Measurements from ENCODE around the gene IKZF2.

IKZF2 gene

DNA sequence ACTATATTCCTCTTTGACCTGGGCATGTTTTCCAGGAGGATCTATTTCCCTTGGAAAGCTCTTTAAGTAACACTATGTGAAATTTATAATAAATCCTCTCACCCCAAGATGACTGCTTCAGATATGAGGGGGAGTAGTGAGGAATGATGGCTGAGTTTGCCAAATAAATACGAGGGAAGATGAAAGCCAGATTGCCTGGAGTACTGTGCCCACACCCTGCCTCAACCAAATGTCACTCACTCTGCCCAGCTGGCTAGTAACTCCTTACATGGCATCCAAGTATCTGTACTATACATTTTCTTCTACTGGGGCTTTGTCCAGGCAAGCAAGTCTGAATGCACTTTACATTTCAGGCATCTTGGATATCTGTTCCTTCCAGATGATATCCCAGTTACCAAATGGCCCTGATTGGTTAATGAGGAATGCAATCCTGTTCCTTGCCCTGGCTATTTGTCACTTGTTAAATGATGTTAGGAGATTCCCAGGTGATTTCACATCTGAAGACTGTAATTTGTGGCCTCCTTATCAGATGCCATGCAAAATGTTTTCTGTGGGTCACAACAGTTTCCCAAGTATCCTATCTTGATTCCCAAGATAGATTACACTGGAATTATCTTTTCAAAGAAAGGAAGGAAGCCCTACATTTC lies 191.8 kb downstream of the IKZF2 start:
- no peak overlapping the region for H3K4me3 ChIP-seq (ENCODE audit: low read depth, low read length)
- H3K27me3 ChIP-seq (ENCODE audit: insufficient read depth, low read length): no peaks in the 10 kb centered on the region
- peak overlapping the region; percentile 9 for H2AFZ ChIP-seq (ENCODE audit: low read length, unreplicated experiment)
- H3K79me2 ChIP-seq (ENCODE audit: control insufficient read depth, insufficient read depth, low read length, unreplicated experiment): no peaks in the 10 kb centered on the region
- H3K36me3 ChIP-seq (ENCODE audit: insufficient read depth, low read length): peaks cover 3% of the 10 kb centered on the region; the same call in 1 of the 2 replicates
- H3K4me1 ChIP-seq (ENCODE audit: control insufficient read depth, insufficient read depth, low read length, unreplicated experiment): peaks cover 10% of the 10 kb centered on the region
- no peak overlapping the region for H3K27ac ChIP-seq (ENCODE audit: low read depth, low read length)

DNA sequence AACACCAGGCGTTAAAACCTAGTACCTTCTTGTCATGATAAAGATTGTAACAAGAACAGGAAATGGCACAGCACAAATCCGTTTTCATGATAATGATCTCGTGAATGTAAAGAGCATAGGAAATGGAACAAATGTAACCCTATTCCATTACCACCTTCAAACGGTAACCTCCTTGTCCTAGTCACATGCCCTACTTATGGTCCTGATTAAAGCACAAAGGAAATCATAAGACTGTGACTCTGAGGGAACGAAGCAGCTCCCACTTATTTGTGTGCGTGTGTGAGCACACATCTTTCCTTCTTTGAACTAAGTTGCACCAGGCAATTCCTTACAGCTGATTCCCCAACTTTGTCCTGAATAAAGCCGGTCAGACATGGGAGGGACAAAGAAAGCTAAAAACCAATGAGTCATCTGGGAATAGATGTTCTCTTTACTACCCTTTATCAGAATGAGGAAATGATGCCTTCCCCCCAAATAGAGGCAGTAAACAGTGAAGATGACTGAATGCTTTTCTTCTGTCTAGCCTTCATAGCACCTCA lies 192.6 kb downstream of the IKZF2 start:
- Histone ChIP-seq H3K27me3 (ENCODE audit: insufficient read depth, low read length) (no peaks in the 10 kb centered on the region), H3K36me3 (ENCODE audit: insufficient read depth, low read length) (peaks cover 3% of the 10 kb centered on the region; the same call in 1 of the 2 replicates), H2AFZ (ENCODE audit: low read length, unreplicated experiment) (no peak overlapping the region), H3K4me1 (ENCODE audit: control insufficient read depth, insufficient read depth, low read length, unreplicated experiment) (peaks cover 10% of the 10 kb centered on the region), H3K79me2 (ENCODE audit: control insufficient read depth, insufficient read depth, low read length, unreplicated experiment) (no peaks in the 10 kb centered on the region), H3K27ac (ENCODE audit: low read depth, low read length) (no peak overlapping the region), H3K4me3 (ENCODE audit: low read depth, low read length) (no peak overlapping the region)

DNA sequence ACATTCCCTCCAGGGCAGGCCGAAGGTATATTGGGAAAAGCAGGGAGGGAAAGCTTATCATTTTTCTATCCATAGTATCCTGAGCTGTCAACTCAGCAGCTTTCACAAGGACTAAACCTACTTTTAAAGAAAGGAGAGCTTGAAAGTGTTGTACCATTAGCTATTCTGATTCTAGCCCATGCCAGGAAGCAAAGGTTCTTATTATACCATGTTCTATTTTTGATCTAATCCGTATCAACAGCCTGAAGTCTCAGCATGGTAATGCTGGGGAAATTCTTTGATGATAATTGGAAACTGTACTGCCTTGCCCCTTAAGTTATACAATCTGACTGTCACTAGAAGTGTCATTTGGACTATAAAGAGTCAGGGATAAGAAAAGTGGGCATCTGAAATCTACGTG lies 193.3 kb downstream of the IKZF2 start:
- no peak overlapping the region for H3K4me3 ChIP-seq (ENCODE audit: low read depth, low read length)
- H3K27ac ChIP-seq (ENCODE audit: low read depth, low read length): no peak overlapping the region
- H3K79me2 ChIP-seq (ENCODE audit: control insufficient read depth, insufficient read depth, low read length, unreplicated experiment): no peaks in the 10 kb centered on the region
- H2AFZ ChIP-seq (ENCODE audit: low read length, unreplicated experiment): no peak overlapping the region
- peaks cover 10% of the 10 kb centered on the region for H3K4me1 ChIP-seq (ENCODE audit: control insufficient read depth, insufficient read depth, low read length, unreplicated experiment)
- H3K36me3 ChIP-seq (ENCODE audit: insufficient read depth, low read length): peaks cover 3% of the 10 kb centered on the region; the same call in 1 of the 2 replicates
- H3K27me3 ChIP-seq (ENCODE audit: insufficient read depth, low read length): no peaks in the 10 kb centered on the region

DNA sequence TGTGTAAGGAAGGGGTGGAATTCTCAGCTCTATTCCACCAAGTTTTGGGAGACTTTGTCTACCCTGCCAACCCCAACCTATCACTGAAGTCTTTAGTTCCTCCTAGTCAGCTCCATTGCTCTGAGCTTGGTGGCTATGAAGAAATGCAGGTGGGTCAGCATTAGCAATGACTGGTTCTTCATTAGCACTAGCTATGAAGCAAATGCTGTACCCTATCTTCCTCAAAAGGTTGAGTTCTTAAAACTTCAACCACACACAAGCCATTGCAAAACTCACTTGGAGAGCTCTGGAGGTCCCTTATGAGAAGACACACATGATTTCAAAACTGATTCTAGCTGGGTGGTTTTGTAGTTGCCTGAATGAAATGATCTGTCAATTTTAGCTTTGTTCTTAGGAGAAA lies 193.8 kb downstream of the IKZF2 start:
- no peaks in the 10 kb centered on the region for H3K79me2 ChIP-seq (ENCODE audit: control insufficient read depth, insufficient read depth, low read length, unreplicated experiment)
- H2AFZ ChIP-seq (ENCODE audit: low read length, unreplicated experiment): no peak overlapping the region
- no peak overlapping the region for H3K27ac ChIP-seq (ENCODE audit: low read depth, low read length)
- H3K4me3 ChIP-seq (ENCODE audit: low read depth, low read length): no peak overlapping the region
- peaks cover 2% of the 10 kb centered on the region; the same call in 1 of the 2 replicates for H3K36me3 ChIP-seq (ENCODE audit: insufficient read depth, low read length)
- peaks cover 10% of the 10 kb centered on the region for H3K4me1 ChIP-seq (ENCODE audit: control insufficient read depth, insufficient read depth, low read length, unreplicated experiment)
- no peaks in the 10 kb centered on the region for H3K27me3 ChIP-seq (ENCODE audit: insufficient read depth, low read length)

DNA sequence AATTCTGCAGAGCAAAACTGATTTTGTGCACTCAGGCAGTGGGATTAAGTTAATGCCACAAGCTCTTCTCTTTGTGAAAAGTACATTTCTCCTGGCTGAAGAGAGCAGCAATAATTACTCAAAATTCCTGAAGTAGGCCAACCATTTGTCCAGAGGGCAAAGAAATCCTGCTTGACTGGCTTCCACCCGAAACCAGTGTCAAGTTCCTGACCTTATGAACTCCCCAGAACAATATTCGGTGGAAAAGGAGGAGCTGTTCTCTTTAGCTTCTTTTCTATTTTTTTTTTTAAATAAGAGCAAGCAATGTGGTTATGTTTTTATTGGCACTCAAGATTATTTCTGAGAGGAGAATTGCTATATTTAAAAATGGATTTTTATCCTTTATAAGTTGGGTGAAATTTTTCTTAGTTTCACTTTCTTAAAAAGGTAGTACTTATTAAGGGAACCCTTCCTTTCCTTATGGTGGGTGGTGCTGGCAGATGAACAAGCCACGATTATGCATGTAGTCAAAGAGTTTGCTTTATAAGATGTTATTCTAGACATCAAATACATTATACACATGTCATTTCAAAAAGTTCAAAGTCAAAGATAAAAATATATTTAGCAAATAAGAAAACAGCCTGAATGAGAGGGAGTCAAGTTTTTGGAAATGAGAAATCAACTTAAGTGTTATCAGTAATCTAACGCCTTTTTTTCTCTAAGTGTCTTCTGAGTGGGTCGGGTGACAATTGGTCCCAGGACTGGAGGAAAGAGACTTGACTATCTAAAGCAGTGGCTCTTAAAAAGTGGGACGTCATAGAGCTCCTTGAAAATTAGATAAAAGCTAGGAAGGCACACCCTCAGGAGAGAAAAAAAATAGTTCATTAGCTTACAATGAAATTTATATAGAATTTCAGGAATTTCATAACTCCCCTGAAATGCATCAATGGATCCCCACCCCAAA lies 194.5 kb downstream of the IKZF2 start:
- H3K79me2 ChIP-seq (ENCODE audit: control insufficient read depth, insufficient read depth, low read length, unreplicated experiment): no peaks in the 10 kb centered on the region
- H3K36me3 ChIP-seq (ENCODE audit: insufficient read depth, low read length): no peaks in the 10 kb centered on the region
- H3K27ac ChIP-seq (ENCODE audit: low read depth, low read length): no peak overlapping the region
- peak overlapping the region; percentile 47 for H2AFZ ChIP-seq (ENCODE audit: low read length, unreplicated experiment)
- peak overlapping the region; percentile 35 for H3K4me3 ChIP-seq (ENCODE audit: low read depth, low read length)
- H3K4me1 ChIP-seq (ENCODE audit: control insufficient read depth, insufficient read depth, low read length, unreplicated experiment): peaks cover 10% of the 10 kb centered on the region
- H3K27me3 ChIP-seq (ENCODE audit: insufficient read depth, low read length): no peaks in the 10 kb centered on the region

DNA sequence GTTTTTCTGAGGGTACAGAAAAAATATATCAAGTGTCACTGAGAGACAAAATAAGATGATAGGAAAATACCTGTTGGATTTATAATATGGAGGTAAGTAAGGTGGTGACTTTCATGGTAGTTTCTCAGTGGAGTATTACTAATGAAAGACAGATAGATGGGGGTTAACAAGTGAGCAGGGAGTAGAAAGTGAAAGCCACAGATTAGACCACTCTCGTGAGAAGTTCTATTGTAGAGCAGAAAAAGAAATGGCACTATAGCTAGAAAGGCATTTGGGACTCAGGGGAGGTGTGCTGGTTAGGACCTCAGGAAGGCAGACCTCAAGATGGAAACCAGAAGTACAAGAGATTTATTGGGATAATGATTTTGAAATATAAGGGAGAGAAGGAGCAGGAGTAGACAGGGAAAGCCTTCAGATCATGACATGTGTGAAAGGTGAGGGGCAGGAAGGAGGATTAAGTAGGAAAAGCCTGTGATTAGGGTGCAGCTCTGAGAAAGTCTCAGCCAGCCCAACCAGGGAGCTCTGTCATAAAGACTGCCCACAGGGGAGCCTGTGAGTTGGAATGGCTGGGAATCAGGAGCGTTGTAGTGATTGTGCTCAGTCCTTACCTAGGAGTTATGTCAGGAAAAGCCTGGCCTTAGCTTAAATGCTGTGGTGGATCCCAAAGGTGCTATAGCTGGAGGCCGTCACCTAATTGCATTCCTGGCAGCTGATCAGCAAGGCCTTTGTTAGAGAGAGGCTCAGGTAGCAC lies 198.1 kb downstream of the IKZF2 start:
- Histone ChIP-seq H3K27ac (ENCODE audit: low read depth, low read length) (no peak overlapping the region), H3K79me2 (ENCODE audit: control insufficient read depth, insufficient read depth, low read length, unreplicated experiment) (no peaks in the 10 kb centered on the region), H3K4me3 (ENCODE audit: low read depth, low read length) (no peak overlapping the region), H3K36me3 (ENCODE audit: insufficient read depth, low read length) (no peaks in the 10 kb centered on the region), H3K4me1 (ENCODE audit: control insufficient read depth, insufficient read depth, low read length, unreplicated experiment) (no peaks in the 10 kb centered on the region), H3K27me3 (ENCODE audit: insufficient read depth, low read length) (no peaks in the 10 kb centered on the region), H2AFZ (ENCODE audit: low read length, unreplicated experiment) (no peak overlapping the region)

DNA sequence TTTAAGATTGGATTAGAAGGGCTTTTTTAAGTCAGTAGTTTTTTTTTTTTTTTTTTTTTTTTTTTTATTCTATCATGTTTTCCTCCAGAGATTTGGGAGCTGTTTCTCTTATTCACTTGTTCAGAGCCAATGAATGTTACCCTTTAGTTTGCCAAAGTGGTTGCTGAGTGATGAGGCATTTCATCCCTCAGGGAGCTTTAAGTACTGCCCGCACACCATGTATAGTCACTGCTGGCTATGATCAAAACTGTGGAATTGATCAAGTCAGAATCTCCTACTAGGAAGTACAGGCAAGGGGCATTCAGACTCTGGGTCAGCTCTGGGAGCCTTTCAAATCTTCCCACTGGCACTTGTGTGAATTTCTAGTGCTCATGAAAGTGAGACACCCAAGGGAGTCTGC lies 201.6 kb downstream of the IKZF2 start:
- no peak overlapping the region for H3K4me3 ChIP-seq (ENCODE audit: low read depth, low read length)
- no peak overlapping the region for H2AFZ ChIP-seq (ENCODE audit: low read length, unreplicated experiment)
- no peaks in the 10 kb centered on the region for H3K4me1 ChIP-seq (ENCODE audit: control insufficient read depth, insufficient read depth, low read length, unreplicated experiment)
- H3K27ac ChIP-seq (ENCODE audit: low read depth, low read length): no peak overlapping the region
- H3K36me3 ChIP-seq (ENCODE audit: insufficient read depth, low read length): no peaks in the 10 kb centered on the region
- no peaks in the 10 kb centered on the region for H3K79me2 ChIP-seq (ENCODE audit: control insufficient read depth, insufficient read depth, low read length, unreplicated experiment)
- no peaks in the 10 kb centered on the region for H3K27me3 ChIP-seq (ENCODE audit: insufficient read depth, low read length)
